K562 (cell line): ENCODE results near the gene BACH1. TPM values are rescaled to one million over a fixed set of nuclear protein-coding genes. Genes with fewer than 3 reads are reported as not detected.

Source experiments
- CBX1 ChIP-seq: sonication (generic); IDR thresholded peaks from 2 replicates; pipeline ENCODE4 v1.6.1; 2016; ENCODE audit warnings: antibody characterized with exemption, low read depth, mild to moderate bottlenecking
- CHCHD3 ChIP-seq: fragments of 250-450 bp; sonication (Bioruptor Pico); IDR thresholded peaks from 2 replicates; pipeline ENCODE4 v2.1.2; 2022; ENCODE audit warnings: mild to moderate bottlenecking
- DDX20 ChIP-seq: fragments of 450-650 bp; IDR thresholded peaks from 2 replicates; pipeline ENCODE4 v1.6.1; 2016; ENCODE audit warnings: missing genetic modification characterization, low read depth, mild to moderate bottlenecking, missing compliant biosample characterization, moderate library complexity
- FOS ChIP-seq: IDR thresholded peaks from 3 replicates; pipeline ENCODE4 v1.6.1; 2011; ENCODE audit not compliant: insufficient read length; ENCODE audit errors: extremely low read depth
- GMEB1 ChIP-seq: fragments of 250-450 bp; sonication (Bioruptor Pico); IDR thresholded peaks from 2 replicates; pipeline ENCODE4 v1.4.0; 2020; ENCODE audit warnings: mild to moderate bottlenecking
- ID3 ChIP-seq, 2 experiments: fragments of 250-450 bp in 1 of 2; fragments of 450-650 bp in 1 of 2; sonication (Bioruptor Pico) in 1 of 2; IDR thresholded peaks; 2 replicates each; pipeline versions ENCODE4 v1.6.1 to v1.8.0; 2016 to 2021; ENCODE audit warnings: mild to moderate bottlenecking in 2 of 2, moderate library complexity in 2 of 2, missing compliant biosample characterization in 1 of 2, missing genetic modification characterization in 1 of 2
- LCOR ChIP-seq: sonication (generic); formaldehyde crosslinking; IDR thresholded peaks from 2 replicates; pipeline ENCODE4 v1.8.0; 2022; ENCODE audit warnings: mild to moderate bottlenecking, missing genetic modification reagents
- NEUROD1 ChIP-seq: fragments of 150-350 bp; IDR thresholded peaks from 2 replicates; pipeline ENCODE4 v1.6.1; 2014; ENCODE audit warnings: borderline replicate concordance, low read length, low read depth; ENCODE audit not compliant: partially characterized antibody
- NFYB ChIP-seq: IDR thresholded peaks from 2 replicates; pipeline ENCODE4 v1.6.1; 2011; ENCODE audit warnings: mild to moderate bottlenecking, moderate library complexity; ENCODE audit not compliant: insufficient read length; ENCODE audit errors: extremely low read depth
- PHB ChIP-seq: fragments of 250-450 bp; sonication (Bioruptor Pico); IDR thresholded peaks from 2 replicates; pipeline ENCODE4 v1.5.0; 2021
- SMAD4 ChIP-seq: fragments of 250-450 bp; sonication (Bioruptor Pico); conservative IDR thresholded peaks from 2 replicates; pipeline ENCODE4 v1.8.0; 2021; ENCODE audit warnings: inconsistent platforms, mild to moderate bottlenecking, moderate library complexity
- TCF3 ChIP-seq: sonication (generic); formaldehyde crosslinking; IDR thresholded peaks from 2 replicates; pipeline ENCODE4 v1.4.0; 2020; ENCODE audit warnings: mild to moderate bottlenecking, missing genetic modification reagents
- TFE3 ChIP-seq: fragments of 450-650 bp; formaldehyde crosslinking; IDR thresholded peaks from 2 replicates; pipeline ENCODE4 v1.4.0; 2020; ENCODE audit warnings: mild to moderate bottlenecking, mixed read lengths
- TOE1 ChIP-seq, 2 experiments: fragments of 450-650 bp in 1 of 2; sonication (generic) in 1 of 2; formaldehyde crosslinking in 1 of 2; IDR thresholded peaks; 2 replicates each; pipeline versions ENCODE4 v1.7.1 to v1.8.0; 2016 to 2022; ENCODE audit warnings: borderline replicate concordance in 2 of 2, mild to moderate bottlenecking in 2 of 2, antibody characterized with exemption in 1 of 2, inconsistent platforms in 1 of 2, low read depth in 1 of 2, missing genetic modification reagents in 1 of 2, moderate library complexity in 1 of 2
- XRCC3 ChIP-seq: fragments of 450-650 bp; IDR thresholded peaks from 2 replicates; pipeline ENCODE4 v1.6.1; 2017; ENCODE audit warnings: mild to moderate bottlenecking, moderate library complexity
- ZNF133 ChIP-seq: fragments of 250-450 bp; sonication (Bioruptor Pico); IDR thresholded peaks from 2 replicates; pipeline ENCODE4 v1.4.0; 2020; ENCODE audit warnings: mild to moderate bottlenecking
- ZNF77 ChIP-seq: fragments of 250-450 bp; sonication (Bioruptor Pico); IDR thresholded peaks from 2 replicates; pipeline ENCODE4 v1.5.0; 2020
- polyA plus RNA-seq, 8 experiments: library from polyadenylated mRNA; depleted of rRNA in 4 of 8; stranded (reverse) in 5 of 8; unstranded in 3 of 8; fragments of >200 nt; fragmentation: Nextera tagmentation in 2 of 8; fragmentation: Illumina TruSeq in 1 of 8; extraction: Ambion mirVana in 2 of 8; extraction: Trizol in 1 of 8; gene quantifications; 2 replicates each; pipeline versions ENCODE4 v1.2.1 to v1.2.3, GENCODE V29; 2011 to 2014; ENCODE audit warnings: inconsistent platforms in 1 of 8, missing spikeins in 1 of 8
- total RNA-seq, 7 experiments: library from RNA; depleted of rRNA in 6 of 7; stranded (reverse); fragments of >200 nt in 6 of 7; fragmentation: Illumina TruSeq in 2 of 7; extraction: Trizol in 2 of 7; gene quantifications; 2 replicates each; pipeline versions ENCODE4 v1.2.1 to v1.2.3, GENCODE V29; 2011 to 2021; ENCODE audit warnings: low replicate concordance in 1 of 7
- TF ChIP-seq, protein P1 (sequence below): fragments of 450-650 bp; formaldehyde crosslinking; IDR thresholded peaks from 2 replicates; pipeline ENCODE4 v1.4.0; 2022; ENCODE audit warnings: missing genetic modification characterization
- TF ChIP-seq, protein P2 (sequence below): sonication (generic); formaldehyde crosslinking; IDR thresholded peaks from 2 replicates; pipeline ENCODE4 v1.8.0; 2022; ENCODE audit warnings: missing genetic modification reagents, mild to moderate bottlenecking, borderline replicate concordance

BACH1 gene
- total and polyA plus RNA-seq, 9 of the 15 experiments (the other 6 are each of a cell fraction or from before 2014, with no cell fraction given), result 10.6 to 58.5 (median 28.6) TPM

GRCh38 chr21:29299916-29300806, 1.4 kb downstream of the BACH1 start (continued):
- peak; percentile 55 for TF ChIP-seq TFE3
- TF ChIP-seq, protein P1, sequence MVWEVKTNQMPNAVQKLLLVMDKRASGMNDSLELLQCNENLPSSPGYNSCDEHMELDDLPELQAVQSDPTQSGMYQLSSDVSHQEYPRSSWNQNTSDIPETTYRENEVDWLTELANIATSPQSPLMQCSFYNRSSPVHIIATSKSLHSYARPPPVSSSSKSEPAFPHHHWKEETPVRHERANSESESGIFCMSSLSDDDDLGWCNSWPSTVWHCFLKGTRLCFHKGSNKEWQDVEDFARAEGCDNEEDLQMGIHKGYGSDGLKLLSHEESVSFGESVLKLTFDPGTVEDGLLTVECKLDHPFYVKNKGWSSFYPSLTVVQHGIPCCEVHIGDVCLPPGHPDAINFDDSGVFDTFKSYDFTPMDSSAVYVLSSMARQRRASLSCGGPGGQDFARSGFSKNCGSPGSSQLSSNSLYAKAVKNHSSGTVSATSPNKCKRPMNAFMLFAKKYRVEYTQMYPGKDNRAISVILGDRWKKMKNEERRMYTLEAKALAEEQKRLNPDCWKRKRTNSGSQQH (CRISPR knock-in tag), result no peak
- TF ChIP-seq DDX20 (tag), result no peak
- peak; percentile 41; the same call in 1 of the 2 replicates for TF ChIP-seq TOE1 (IDR thresholded peaks at IDR 0.05; ENCODE audit: borderline replicate concordance)
- no peak for TF ChIP-seq TOE1 (CRISPR knock-in tag; IDR thresholded peaks at IDR 0.05; ENCODE audit: borderline replicate concordance, low read depth)
- no peak for TF ChIP-seq GMEB1 (CRISPR knock-in tag)
- no peak for TF ChIP-seq FOS
- peak; percentile 43 for TF ChIP-seq NFYB
- TF ChIP-seq TCF3, result peak; percentile 45; the same call in 1 of the 2 replicates
- no peak for TF ChIP-seq ZNF77
- TF ChIP-seq CBX1, result no peak
- TF ChIP-seq, protein P2, sequence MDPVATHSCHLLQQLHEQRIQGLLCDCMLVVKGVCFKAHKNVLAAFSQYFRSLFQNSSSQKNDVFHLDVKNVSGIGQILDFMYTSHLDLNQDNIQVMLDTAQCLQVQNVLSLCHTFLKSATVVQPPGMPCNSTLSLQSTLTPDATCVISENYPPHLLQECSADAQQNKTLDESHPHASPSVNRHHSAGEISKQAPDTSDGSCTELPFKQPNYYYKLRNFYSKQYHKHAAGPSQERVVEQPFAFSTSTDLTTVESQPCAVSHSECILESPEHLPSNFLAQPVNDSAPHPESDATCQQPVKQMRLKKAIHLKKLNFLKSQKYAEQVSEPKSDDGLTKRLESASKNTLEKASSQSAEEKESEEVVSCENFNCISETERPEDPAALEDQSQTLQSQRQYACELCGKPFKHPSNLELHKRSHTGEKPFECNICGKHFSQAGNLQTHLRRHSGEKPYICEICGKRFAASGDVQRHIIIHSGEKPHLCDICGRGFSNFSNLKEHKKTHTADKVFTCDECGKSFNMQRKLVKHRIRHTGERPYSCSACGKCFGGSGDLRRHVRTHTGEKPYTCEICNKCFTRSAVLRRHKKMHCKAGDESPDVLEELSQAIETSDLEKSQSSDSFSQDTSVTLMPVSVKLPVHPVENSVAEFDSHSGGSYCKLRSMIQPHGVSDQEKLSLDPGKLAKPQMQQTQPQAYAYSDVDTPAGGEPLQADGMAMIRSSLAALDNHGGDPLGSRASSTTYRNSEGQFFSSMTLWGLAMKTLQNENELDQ (CRISPR knock-in tag), result no peak
- TF ChIP-seq XRCC3, result no peak
- no peak for TF ChIP-seq PHB (CRISPR knock-in tag)
- TF ChIP-seq ZNF133, result no peak
- TF ChIP-seq SMAD4 (CRISPR knock-in tag), result no peak
- TF ChIP-seq CHCHD3, result no peak
- TF ChIP-seq NEUROD1, result peak; percentile 47
- TF ChIP-seq LCOR, result no peak
- no peak for TF ChIP-seq ID3 (CRISPR knock-in tag; IDR thresholded peaks at IDR 0.05)
- peak; percentile 67; the same call in 1 of the 2 replicates for TF ChIP-seq ID3 (tag; IDR thresholded peaks at IDR 0.05)
